Neural progenitor cell (in vitro differentiated cells): ENCODE results near the gene VWF.

Experiments
- CTCF ChIP-seq: fragments of 200-600 bp; sonication (generic); IDR thresholded peaks from 2 replicates; pipeline ENCODE4 v1.5.1; 2017; ENCODE audit warnings: antibody characterized with exemption, mild to moderate bottlenecking
- EZH2 ChIP-seq: fragments of 200-600 bp; sonication (generic); IDR thresholded peaks from 2 replicates; pipeline ENCODE4 v1.6.1; 2017; ENCODE audit warnings: antibody characterized with exemption, mild to moderate bottlenecking, moderate library complexity
- EZH2phosphoT487 ChIP-seq: fragments of 200-600 bp; sonication (generic); IDR thresholded peaks from 2 replicates; pipeline ENCODE4 v1.6.1; 2017; ENCODE audit warnings: antibody characterized with exemption

- TF ChIP-seq CTCF (no peak), EZH2phosphoT487 (no peak), EZH2 (no peak)
Observed at GRCh38 chr12:6114476-6114870, 10.0 kb downstream of the VWF start.
